Testis (tissue), 2 donors: Measurements from ENCODE around the gene ABCA8.

Experiments used
- POLR2A ChIP-seq: fragments of 450-650 bp; IDR thresholded peaks from one replicate; pipeline ENCODE4 v1.6.1; 2017; ENCODE audit warnings: antibody characterized with exemption, mild to moderate bottlenecking, moderate library complexity
- TF ChIP-seq, protein P1 (sequence below), 3 experiments: fragments of 450-650 bp in 2 of 3; fragments of 200-600 bp in 1 of 3; sonication (generic) in 1 of 3; IDR thresholded peaks; one replicate each; pipeline ENCODE4 v1.5.1; 2016 to 2019; ENCODE audit warnings: antibody characterized with exemption in 3 of 3, mild to moderate bottlenecking in 2 of 3, moderate library complexity in 1 of 3

DNA sequence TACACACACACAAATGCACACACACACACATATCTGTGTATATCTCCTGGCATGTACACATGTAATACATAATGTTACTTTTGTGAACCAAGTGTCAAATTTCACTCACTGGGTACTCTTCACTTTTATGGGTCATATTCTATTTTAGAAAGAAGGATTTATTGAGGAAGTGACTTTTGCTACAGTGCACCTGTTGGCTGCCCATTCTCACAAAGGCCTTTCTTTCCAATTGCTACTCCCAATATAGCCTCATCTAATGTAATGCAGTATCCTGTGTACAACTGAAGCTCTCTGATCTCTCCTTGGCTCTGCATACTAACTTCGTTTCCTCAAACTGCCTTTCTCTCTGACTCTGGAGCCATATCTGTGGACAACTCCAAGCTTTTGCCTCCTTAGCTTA is 107.5 kb downstream of the ABCA8 start:
- TF ChIP-seq, protein P1, sequence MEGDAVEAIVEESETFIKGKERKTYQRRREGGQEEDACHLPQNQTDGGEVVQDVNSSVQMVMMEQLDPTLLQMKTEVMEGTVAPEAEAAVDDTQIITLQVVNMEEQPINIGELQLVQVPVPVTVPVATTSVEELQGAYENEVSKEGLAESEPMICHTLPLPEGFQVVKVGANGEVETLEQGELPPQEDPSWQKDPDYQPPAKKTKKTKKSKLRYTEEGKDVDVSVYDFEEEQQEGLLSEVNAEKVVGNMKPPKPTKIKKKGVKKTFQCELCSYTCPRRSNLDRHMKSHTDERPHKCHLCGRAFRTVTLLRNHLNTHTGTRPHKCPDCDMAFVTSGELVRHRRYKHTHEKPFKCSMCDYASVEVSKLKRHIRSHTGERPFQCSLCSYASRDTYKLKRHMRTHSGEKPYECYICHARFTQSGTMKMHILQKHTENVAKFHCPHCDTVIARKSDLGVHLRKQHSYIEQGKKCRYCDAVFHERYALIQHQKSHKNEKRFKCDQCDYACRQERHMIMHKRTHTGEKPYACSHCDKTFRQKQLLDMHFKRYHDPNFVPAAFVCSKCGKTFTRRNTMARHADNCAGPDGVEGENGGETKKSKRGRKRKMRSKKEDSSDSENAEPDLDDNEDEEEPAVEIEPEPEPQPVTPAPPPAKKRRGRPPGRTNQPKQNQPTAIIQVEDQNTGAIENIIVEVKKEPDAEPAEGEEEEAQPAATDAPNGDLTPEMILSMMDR (IDR thresholded peaks at IDR 0.05), result no peak
- no peak for TF ChIP-seq POLR2A
